Transverse colon (tissue), 4 donors: ENCODE results near the gene IMPDH1.
A peak's percentile ranks its signal among the peaks of the same experiment; 100 is the strongest.

Experiments
- EP300 ChIP-seq: sonication (generic); formaldehyde crosslinking; IDR thresholded peaks from one replicate; pipeline ENCODE4 v1.6.1; 2017; ENCODE audit warnings: antibody characterized with exemption, low read depth
- POLR2A ChIP-seq: fragments of 450-650 bp; IDR thresholded peaks from one replicate; pipeline ENCODE4 v1.6.1; 2016; ENCODE audit warnings: antibody characterized with exemption, mild to moderate bottlenecking, moderate library complexity
- POLR2AphosphoS5 ChIP-seq, 3 donors: sonication (generic); formaldehyde crosslinking; IDR thresholded peaks; one replicate each; pipeline ENCODE4 v1.6.1; 2016; ENCODE audit warnings: antibody characterized with exemption in 3 of 3
- TF ChIP-seq, protein P1 (sequence below), 5 experiments: fragments of 200-600 bp in 3 of 5; fragments of 450-650 bp in 2 of 5; sonication (generic) in 3 of 5; IDR thresholded peaks; 1 replicate in 2 of 5; 2 replicates in 3 of 5; pipeline ENCODE4 v1.5.1; 2016 to 2017; ENCODE audit warnings: antibody characterized with exemption in 5 of 5, inconsistent platforms in 3 of 5, mild to moderate bottlenecking in 2 of 5, moderate library complexity in 1 of 5

DNA sequence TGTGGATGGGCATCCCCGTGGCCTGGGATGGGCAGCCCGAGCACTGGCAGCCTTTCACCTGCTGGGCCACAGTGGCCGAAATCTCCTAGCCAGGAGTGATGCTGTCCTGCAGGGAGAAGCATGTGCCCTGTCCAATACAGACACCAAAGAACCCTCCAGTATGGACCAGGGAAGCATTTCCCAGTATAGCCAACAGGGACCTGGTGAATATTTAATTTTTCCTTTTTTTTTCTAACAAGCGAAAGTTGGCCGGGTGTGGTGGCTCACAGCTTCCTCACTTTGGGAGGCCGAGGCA, 11.0 kb downstream of the IMPDH1 start:
- TF ChIP-seq, protein P1, sequence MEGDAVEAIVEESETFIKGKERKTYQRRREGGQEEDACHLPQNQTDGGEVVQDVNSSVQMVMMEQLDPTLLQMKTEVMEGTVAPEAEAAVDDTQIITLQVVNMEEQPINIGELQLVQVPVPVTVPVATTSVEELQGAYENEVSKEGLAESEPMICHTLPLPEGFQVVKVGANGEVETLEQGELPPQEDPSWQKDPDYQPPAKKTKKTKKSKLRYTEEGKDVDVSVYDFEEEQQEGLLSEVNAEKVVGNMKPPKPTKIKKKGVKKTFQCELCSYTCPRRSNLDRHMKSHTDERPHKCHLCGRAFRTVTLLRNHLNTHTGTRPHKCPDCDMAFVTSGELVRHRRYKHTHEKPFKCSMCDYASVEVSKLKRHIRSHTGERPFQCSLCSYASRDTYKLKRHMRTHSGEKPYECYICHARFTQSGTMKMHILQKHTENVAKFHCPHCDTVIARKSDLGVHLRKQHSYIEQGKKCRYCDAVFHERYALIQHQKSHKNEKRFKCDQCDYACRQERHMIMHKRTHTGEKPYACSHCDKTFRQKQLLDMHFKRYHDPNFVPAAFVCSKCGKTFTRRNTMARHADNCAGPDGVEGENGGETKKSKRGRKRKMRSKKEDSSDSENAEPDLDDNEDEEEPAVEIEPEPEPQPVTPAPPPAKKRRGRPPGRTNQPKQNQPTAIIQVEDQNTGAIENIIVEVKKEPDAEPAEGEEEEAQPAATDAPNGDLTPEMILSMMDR (IDR thresholded peaks at IDR 0.05) = peak in 2 of 5 experiments; percentile 5 to 33
- TF ChIP-seq POLR2A (no peak), EP300 (no peak), POLR2AphosphoS5 (IDR thresholded peaks at IDR 0.05) (no peak)
